Neural crest cell (in vitro differentiated cells): Measurements from ENCODE around the gene PRSS22. TPM values are rescaled to one million over a fixed set of nuclear protein-coding genes. Genes with fewer than 3 reads are reported as not detected.

Experiments used
- DNase-seq: peaks from one replicate; pipeline ENCODE4 v3.0.0; 2021; ENCODE audit warnings: low read depth, mixed read lengths, low spot score
- H3K27ac Mint-ChIP-seq: one replicate; pipeline ENCODE4 v1.8.0; 2021; ENCODE audit warnings: mild to moderate bottlenecking, mixed read lengths; ENCODE audit not compliant: unreplicated experiment
- H3K27me3 Mint-ChIP-seq: 2 replicates; pipeline ENCODE4 v1.8.0; 2021; ENCODE audit warnings: low read depth, mild to moderate bottlenecking, mixed read lengths
- H3K36me3 Mint-ChIP-seq: 2 replicates; pipeline ENCODE4 v1.8.0; 2021; ENCODE audit warnings: low read depth, mild to moderate bottlenecking, mixed read lengths
- H3K4me1 Mint-ChIP-seq: 2 replicates; pipeline ENCODE4 v1.8.0; 2021; ENCODE audit warnings: mixed read lengths
- H3K4me3 Mint-ChIP-seq: one replicate; pipeline ENCODE4 v1.8.0; 2021; ENCODE audit warnings: mild to moderate bottlenecking, mixed read lengths
- H3K9me3 Mint-ChIP-seq: 2 replicates; pipeline ENCODE4 v1.8.0; 2021; ENCODE audit warnings: mixed read lengths
- total RNA-seq: library from RNA; stranded (reverse); gene quantifications from 2 replicates; pipeline ENCODE4 v1.2.1, GENCODE V29; 2021
- TF ChIP-seq, protein P1 (sequence below): fragments of 200-600 bp; sonication (generic); conservative IDR thresholded peaks from 2 replicates; pipeline ENCODE4 v1.5.0; 2021; ENCODE audit warnings: antibody characterized with exemption, mild to moderate bottlenecking

The PRSS22 gene
- total RNA-seq, 1 donor from 2014 or later, result not detected

DNA sequence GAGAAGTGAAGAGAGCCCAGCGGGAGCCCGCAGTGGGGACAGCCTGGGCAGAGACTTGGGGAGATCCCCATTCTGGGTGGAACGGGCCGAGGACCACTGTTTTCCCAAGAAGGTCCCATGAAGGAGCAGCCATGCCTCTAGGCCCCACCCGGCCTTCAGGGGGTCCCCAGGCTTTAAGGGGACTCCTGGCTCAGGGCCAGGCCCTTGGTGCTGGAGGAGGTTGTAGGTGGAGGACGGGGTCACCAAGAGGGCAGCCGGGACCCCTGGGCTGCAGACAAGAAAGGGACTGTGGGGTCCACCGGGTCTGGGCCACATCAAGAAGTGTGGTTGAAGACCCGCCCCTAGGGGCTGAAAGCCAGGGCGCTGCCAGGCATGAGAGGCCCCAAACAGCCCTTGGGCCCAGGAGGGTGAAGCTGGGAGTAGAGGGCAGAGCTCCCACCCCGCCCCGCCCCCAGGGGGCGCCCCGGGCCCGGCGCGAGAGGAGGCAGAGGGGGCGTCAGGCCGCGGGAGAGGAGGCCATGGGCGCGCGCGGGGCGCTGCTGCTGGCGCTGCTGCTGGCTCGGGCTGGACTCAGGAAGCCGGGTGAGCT lies 41.1 kb downstream of the PRSS22 start, which contains the start of gene PRSS21:
PRSS21 (plus strand) TSS at position 487 of the 589 bp plus-strand sequence; CDS start at position 519, 32 bp downstream.
- Mint-ChIP-seq H3K4me3 (no peak within 1 kb of the TSS), H3K36me3 (no peaks in the 10 kb centered on the region), H3K9me3 (no peaks in the 10 kb centered on the region), H3K4me1 (no peaks in the 10 kb centered on the region), H3K27ac (no peak within 1 kb of the TSS), H3K27me3 (peaks cover 2% of the 10 kb centered on the region)
- DNase-seq, result no peak
- TF ChIP-seq, protein P1, sequence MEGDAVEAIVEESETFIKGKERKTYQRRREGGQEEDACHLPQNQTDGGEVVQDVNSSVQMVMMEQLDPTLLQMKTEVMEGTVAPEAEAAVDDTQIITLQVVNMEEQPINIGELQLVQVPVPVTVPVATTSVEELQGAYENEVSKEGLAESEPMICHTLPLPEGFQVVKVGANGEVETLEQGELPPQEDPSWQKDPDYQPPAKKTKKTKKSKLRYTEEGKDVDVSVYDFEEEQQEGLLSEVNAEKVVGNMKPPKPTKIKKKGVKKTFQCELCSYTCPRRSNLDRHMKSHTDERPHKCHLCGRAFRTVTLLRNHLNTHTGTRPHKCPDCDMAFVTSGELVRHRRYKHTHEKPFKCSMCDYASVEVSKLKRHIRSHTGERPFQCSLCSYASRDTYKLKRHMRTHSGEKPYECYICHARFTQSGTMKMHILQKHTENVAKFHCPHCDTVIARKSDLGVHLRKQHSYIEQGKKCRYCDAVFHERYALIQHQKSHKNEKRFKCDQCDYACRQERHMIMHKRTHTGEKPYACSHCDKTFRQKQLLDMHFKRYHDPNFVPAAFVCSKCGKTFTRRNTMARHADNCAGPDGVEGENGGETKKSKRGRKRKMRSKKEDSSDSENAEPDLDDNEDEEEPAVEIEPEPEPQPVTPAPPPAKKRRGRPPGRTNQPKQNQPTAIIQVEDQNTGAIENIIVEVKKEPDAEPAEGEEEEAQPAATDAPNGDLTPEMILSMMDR, result no peak

DNA sequence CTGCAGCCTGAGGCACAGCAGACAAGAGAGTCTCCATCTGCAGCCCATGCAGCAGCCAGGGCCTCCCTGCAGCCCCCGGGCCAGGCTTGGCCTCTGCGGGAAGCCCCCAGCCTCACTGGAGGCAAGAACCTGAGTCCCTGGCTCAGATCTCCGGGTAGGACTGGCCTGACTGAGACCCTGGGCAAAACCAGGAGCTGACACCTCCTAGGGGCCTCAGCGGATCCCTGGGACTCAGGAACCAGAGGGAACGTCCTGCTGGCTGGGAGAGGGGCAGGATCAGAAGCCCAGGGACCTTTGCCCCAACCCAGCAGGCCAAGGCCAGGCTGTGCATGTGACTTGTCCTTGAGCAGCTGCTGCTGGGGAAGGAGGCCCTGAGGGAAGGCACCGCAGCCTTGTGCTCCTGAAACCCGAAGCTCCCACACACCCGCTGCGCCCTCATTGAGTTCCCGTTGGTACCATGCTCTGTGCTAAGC lies 42.6 kb downstream of the PRSS22 start:
- Mint-ChIP-seq H3K27ac (no peak overlapping the region), H3K4me1 (no peaks in the 10 kb centered on the region), H3K36me3 (no peaks in the 10 kb centered on the region), H3K4me3 (no peak overlapping the region), H3K9me3 (no peaks in the 10 kb centered on the region), H3K27me3 (peaks cover 11% of the 10 kb centered on the region)
- TF ChIP-seq, protein P1, result no peak
- no peak for DNase-seq

DNA sequence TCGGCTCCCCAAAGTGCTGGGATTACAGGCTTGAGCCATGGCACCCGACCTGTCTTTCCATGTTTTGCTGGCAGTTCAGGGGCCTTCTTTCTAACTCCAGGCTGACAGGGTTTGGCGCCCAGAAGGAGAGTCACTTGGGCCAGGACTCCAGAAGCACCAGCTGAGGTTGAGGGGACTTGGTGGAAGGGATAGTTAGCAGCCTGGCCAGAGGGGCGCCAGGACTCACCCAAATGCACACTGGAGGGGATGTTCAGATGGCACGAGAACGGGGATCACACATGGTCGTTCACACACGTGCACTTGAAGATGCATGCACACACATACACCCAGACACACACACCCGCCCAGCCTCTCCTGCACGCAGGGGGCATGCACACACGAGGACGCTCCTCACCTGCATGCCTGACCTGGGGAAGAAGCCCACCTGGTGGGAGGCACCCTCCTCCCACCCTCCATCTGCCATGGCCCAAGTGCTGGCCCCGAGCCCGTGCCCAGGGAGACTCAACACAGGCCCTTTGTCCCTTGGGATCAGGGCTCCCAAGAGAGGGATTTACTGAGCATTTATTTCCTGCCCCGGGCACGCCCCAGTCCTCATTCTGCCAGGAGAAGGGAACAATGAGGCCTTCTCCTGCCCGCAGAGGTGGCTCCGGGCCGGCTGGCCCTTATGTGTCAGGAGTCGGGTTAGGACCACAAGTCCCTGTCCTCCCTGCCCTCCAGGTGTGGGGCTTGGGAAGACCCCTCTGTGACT lies 43.2 kb downstream of the PRSS22 start:
- H3K27ac Mint-ChIP-seq, result no peak overlapping the region
- peaks cover 16% of the 10 kb centered on the region for H3K27me3 Mint-ChIP-seq
- no peak overlapping the region for H3K4me3 Mint-ChIP-seq
- H3K9me3 Mint-ChIP-seq, result no peaks in the 10 kb centered on the region
- no peak for DNase-seq
- H3K4me1 Mint-ChIP-seq, result no peaks in the 10 kb centered on the region
- TF ChIP-seq, protein P1, result no peak
- H3K36me3 Mint-ChIP-seq, result no peaks in the 10 kb centered on the region

DNA sequence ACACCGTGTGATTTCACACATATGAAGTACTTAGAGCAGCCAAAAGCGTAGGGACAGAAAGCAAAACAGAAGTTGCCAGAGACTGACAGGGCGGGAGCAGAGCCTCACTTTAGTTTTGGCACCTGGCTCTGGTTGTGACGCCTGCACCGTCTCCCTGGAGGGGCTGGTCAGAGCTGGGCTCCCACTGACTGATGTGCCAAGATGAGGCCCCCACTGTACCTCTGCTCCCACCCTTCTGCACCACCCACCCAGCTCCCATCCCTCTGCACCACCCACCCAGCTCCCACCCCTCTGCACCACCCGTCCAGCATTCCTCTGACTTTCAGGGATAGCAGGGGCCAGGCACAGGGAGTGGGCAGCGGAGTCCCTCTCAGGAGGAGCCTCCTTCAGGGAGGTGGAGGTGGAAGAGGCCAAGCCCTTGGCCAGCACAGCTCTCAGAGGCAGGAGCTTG lies 44.2 kb downstream of the PRSS22 start:
- H3K27ac Mint-ChIP-seq, result no peak overlapping the region
- H3K36me3 Mint-ChIP-seq, result no peaks in the 10 kb centered on the region
- H3K9me3 Mint-ChIP-seq, result no peaks in the 10 kb centered on the region
- no peaks in the 10 kb centered on the region for H3K4me1 Mint-ChIP-seq
- TF ChIP-seq, protein P1, result no peak
- H3K4me3 Mint-ChIP-seq, result no peak overlapping the region
- H3K27me3 Mint-ChIP-seq, result peaks cover 25% of the 10 kb centered on the region
- DNase-seq, result no peak

DNA sequence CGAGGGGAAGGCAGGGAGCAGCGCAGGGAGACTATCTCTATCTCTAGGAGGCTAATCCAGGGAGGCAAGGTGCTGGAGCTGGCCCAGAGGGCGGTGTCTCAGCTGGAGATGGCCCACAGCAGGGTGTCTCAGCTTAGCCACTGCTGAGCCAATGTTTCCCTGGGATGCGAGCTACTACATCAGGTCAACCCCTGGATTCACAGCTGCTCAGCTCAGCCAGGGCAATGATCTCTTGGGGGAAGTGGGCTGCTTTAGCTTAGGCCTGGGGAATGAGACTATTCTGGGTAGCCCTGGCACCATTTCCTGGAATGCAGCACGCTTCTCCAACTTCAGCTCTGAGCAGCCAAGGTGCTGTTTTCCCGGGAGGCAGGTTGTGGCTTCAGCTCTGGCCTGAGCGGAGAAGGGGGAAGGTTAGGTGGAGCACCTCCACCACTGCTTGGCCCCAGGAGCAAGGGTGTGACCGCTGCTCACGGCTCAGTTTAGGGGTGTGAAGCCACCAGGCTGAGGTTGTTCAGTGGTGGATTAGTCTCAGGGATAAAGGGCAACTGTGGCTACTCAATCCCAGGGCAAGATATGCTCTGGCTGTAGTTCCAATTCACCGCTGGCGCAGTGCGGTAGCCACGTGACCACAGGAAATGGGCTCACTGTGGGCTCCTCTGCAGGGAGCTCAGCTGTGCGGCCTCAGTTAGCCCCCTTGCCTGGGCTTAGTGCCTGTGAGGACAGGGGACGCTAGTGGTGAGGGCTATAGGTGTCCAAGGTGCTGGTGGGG lies 46.1 kb downstream of the PRSS22 start:
- no peaks in the 10 kb centered on the region for H3K36me3 Mint-ChIP-seq

More for the DNA sequence above, 46.1 kb downstream of the PRSS22 start:
- Mint-ChIP-seq H3K27ac (no peak overlapping the region), H3K9me3 (no peaks in the 10 kb centered on the region), H3K4me1 (no peaks in the 10 kb centered on the region), H3K27me3 (peaks cover 34% of the 10 kb centered on the region), H3K4me3 (no peak overlapping the region)
- DNase-seq, result no peak
- TF ChIP-seq, protein P1, result no peak
